HCT116 (cell line): ENCODE results near the gene SECTM1.

Experiments used
- EZH2phosphoT487 ChIP-seq: fragments of 200-600 bp; IDR thresholded peaks from 2 replicates; pipeline ENCODE4 v1.6.1; 2018; ENCODE audit warnings: antibody characterized with exemption, borderline replicate concordance
- JUND ChIP-seq: IDR thresholded peaks from 2 replicates; pipeline ENCODE4 v1.6.1; 2012
- POLR2A ChIP-seq: IDR thresholded peaks from 2 replicates; pipeline ENCODE4 v1.7.0; 2011; ENCODE audit warnings: borderline replicate concordance; ENCODE audit not compliant: insufficient read depth, insufficient read length; ENCODE audit errors: extremely low read depth
- RAD21 ChIP-seq: IDR thresholded peaks from 2 replicates; pipeline ENCODE4 v1.6.1; 2012; ENCODE audit warnings: low read depth, mild to moderate bottlenecking
- TCF7L2 ChIP-seq: IDR thresholded peaks from 2 replicates; pipeline ENCODE4 v1.7.0; 2011; ENCODE audit warnings: borderline replicate concordance, inconsistent platforms; ENCODE audit not compliant: insufficient read depth, insufficient read length; ENCODE audit errors: extremely low read depth
- TF ChIP-seq, protein P1 (sequence below), 3 experiments: fragments of 200-600 bp in 1 of 3; sonication (generic) in 1 of 3; IDR thresholded peaks in 2 of 3; conservative IDR thresholded peaks in 1 of 3; 2 replicates each; pipeline ENCODE4 v1.5.1; 2012 to 2017; ENCODE audit warnings: low read depth in 2 of 3, low read length in 2 of 3, antibody characterized with exemption in 1 of 3, borderline replicate concordance in 1 of 3, control low read depth in 1 of 3, mild to moderate bottlenecking in 1 of 3, mixed read lengths in 1 of 3, mixed run types in 1 of 3, moderate library complexity in 1 of 3; ENCODE audit not compliant: insufficient read depth in 1 of 3

DNA sequence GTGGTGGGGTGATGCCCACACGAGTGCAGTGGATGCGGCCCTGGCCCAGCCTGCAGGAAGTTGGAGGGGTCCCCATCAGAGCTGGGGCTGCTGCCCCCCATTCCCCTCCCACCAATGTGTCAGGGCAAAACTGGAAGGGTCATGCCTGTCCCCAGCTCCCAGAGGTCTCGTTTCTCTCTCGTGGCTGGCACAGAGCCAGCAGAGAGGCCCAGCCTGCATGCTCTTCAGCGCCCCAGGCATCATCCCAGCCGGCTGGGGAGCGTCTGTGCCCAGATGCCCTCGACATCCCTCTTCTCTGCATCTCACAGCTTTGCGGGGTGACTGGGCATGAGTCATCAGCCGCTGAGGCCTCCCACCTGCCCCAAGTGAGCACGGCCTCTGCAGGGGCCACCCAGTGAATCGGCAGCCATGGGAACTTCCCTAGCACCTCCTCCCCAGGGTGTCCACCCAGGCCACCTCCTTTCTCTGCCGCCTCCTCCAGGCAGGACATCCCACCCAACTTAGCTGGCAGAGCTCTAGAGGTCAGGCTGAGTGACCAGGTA lies 50.3 kb downstream of the SECTM1 start:
- no peak for TF ChIP-seq TCF7L2
- no peak for TF ChIP-seq POLR2A
- no peak for TF ChIP-seq EZH2phosphoT487
- TF ChIP-seq, protein P1, sequence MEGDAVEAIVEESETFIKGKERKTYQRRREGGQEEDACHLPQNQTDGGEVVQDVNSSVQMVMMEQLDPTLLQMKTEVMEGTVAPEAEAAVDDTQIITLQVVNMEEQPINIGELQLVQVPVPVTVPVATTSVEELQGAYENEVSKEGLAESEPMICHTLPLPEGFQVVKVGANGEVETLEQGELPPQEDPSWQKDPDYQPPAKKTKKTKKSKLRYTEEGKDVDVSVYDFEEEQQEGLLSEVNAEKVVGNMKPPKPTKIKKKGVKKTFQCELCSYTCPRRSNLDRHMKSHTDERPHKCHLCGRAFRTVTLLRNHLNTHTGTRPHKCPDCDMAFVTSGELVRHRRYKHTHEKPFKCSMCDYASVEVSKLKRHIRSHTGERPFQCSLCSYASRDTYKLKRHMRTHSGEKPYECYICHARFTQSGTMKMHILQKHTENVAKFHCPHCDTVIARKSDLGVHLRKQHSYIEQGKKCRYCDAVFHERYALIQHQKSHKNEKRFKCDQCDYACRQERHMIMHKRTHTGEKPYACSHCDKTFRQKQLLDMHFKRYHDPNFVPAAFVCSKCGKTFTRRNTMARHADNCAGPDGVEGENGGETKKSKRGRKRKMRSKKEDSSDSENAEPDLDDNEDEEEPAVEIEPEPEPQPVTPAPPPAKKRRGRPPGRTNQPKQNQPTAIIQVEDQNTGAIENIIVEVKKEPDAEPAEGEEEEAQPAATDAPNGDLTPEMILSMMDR (IDR thresholded peaks at IDR 0.05 in 2 of 3, conservative IDR thresholded peaks at IDR 0.05 in 1 of 3; ENCODE audit: borderline replicate concordance in 1 of 3, insufficient read depth in 1 of 3, low read depth in 2 of 3, low read length in 2 of 3), result no peak
- no peak for TF ChIP-seq JUND
- TF ChIP-seq RAD21, result no peak
